Thoracic aorta endothelial cell (primary cell): ENCODE results near the gene ACKR2. TPM values are rescaled to one million over a fixed set of nuclear protein-coding genes. Genes with fewer than 3 reads are reported as not detected.

Experiments used
- small RNA-seq: library from RNA; depleted of rRNA; stranded (forward); fragments of <200 nt; gene quantifications from one replicate; pipeline ENCODE3, GENCODE V24; 2012
- total RNA-seq: library from RNA; depleted of rRNA; stranded (reverse); fragments of >200 nt; gene quantifications from 2 replicates; pipeline ENCODE4 v1.2.3, GENCODE V29; 2012

The ACKR2 gene
- total RNA-seq: 0.07 TPM in 1 of 2 replicates, not detected in the other

GRCh38 chr3:42809202-42809601 is at the start of gene ACKR2:
Gene ACKR2, plus strand, starts transcription at chr3:42809445. Its CDS starts 55,058 bp downstream, at chr3:42864503.

GRCh38 chr3:42772670-42773408 is 36.4 kb upstream of the ACKR2 start, which contains the start of gene CCDC13:
Gene CCDC13, minus strand, starts transcription at chr3:42773253. Its CDS starts 14,908 bp downstream, at chr3:42758345.

GRCh38 chr3:42804106-42804830 is 5.0 kb upstream of the ACKR2 start, which contains the start of gene HIGD1A:
Gene HIGD1A, minus strand, starts transcription at chr3:42804490. Its CDS starts 10,237 bp downstream, at chr3:42794253.

GRCh38 chr3:42875325-42876151 is 66.3 kb downstream of the ACKR2 start, which contains the start of gene CYP8B1:
Gene CYP8B1, minus strand, starts transcription at chr3:42875879. Its CDS starts 63 bp downstream, at chr3:42875816.

GRCh38 chr3:42906070-42906847 is 97.0 kb downstream of the ACKR2 start, which contains the start of gene ZNF662:
Gene ZNF662, plus strand, starts transcription at chr3:42906142. Its CDS starts 1,973 bp downstream, at chr3:42908115.

Small RNA genes lying within 50 kb of the gene (small RNA-seq; reads per million reads assigned to genes)
- gene CCDC13: not detected

Other genes with a start within 250 kb of the ACKR2 start
- gene SEC22C, start 227.5 kb upstream of the ACKR2 start, total RNA-seq: 83.0 and 100 TPM in 2 replicates
- gene SS18L2, start 218.6 kb upstream of the ACKR2 start, total RNA-seq: 31.9 and 36.4 TPM in 2 replicates
- gene NKTR, start 208.8 kb upstream of the ACKR2 start, total RNA-seq: 154 and 162 TPM in 2 replicates
- 10.0 and 11.6 TPM in 2 replicates for gene ZBTB47, start 155.7 kb upstream of the ACKR2 start, total RNA-seq
- under 0.01 TPM in 1 of 2 replicates, not detected in the other for gene KLHL40, start 123.9 kb upstream of the ACKR2 start, total RNA-seq
- gene HHATL, start 106.6 kb upstream of the ACKR2 start, total RNA-seq: not detected in 2 replicates
- 0.07 and 0.40 TPM in 2 replicates for gene CCDC13, start 36.2 kb upstream of the ACKR2 start, total RNA-seq
- 205 and 212 TPM in 2 replicates for gene HIGD1A, start 5.0 kb upstream of the ACKR2 start, total RNA-seq
- gene CYP8B1, start 66.4 kb downstream of the ACKR2 start, total RNA-seq: not detected in 2 replicates
- gene ZNF662, start 96.7 kb downstream of the ACKR2 start, total RNA-seq: 1.1 and 2.4 TPM in 2 replicates
- not detected in 2 replicates for gene GASK1A, start 169.9 kb downstream of the ACKR2 start, total RNA-seq